HK-2 (cell line): ENCODE data around the gene NUMB.

ENCODE experiments used
- DNase-seq: peaks from one replicate; pipeline ENCODE4 v3.0.0-alpha.2; 2018; ENCODE audit not compliant: unreplicated experiment

Gene NUMB

GRCh38 chr14:73458183-73458976 is at the start of gene NUMB:
Gene NUMB, minus strand, starts transcription at chr14:73458546. Its CDS starts 102,795 bp downstream, at chr14:73355751.
- peak; percentile 97 for DNase-seq

GRCh38 chr14:73503648-73504047 is 45.3 kb upstream of the NUMB start:
- no peak for DNase-seq

DNA sequence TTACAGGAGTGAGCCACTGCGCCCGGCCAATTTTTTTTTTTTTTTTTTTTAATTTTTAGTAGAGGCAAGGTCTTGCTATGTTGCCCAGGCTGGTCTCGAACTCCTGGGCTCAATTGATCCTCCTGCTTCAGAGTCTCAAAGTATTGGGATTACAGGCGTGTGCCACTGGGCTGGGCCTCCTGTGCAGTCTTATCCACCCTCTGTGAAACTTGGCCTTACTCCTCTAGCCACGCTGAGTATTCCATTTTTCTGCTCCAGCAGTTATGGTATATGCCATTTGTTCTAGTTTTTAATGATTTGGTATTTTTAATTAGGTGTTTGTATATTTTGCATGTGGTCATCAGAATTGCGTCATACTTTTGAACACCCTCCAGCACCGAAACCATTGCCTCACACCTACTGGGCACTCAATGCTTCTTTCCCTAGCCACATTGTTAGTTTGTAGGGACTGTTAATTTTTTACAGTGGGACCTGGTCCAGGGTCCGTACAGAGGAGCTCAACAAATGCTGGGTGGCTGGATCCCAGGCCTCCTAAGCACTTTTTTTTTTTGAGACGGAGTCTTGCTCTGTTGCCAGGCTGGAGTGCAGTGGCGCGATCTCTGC is 43.8 kb upstream of the NUMB start:
- DNase-seq, result no peak

DNA sequence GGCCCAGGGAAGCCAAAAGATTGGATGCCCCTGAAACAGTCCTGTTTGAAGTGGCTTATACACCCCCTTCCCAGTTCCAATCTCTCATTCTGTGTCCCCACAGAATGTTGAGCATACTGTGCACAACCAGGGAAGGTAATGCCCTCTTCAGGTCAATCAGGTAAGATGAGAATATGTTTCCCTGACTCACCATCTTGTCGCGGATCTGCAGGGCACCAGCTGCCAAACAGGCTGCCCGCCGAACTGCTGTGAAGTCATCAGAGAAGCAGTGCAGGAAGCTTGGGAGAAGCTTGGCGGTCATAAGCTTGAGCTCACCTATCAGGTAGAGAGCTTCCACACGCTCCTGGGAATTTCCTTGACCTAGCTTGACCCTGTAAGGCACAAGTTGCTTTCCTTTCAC is 42.0 kb upstream of the NUMB start:
- DNase-seq, result peak; percentile 16

GRCh38 chr14:73494593-73494992 is 36.2 kb upstream of the NUMB start:
- no peak for DNase-seq

DNA sequence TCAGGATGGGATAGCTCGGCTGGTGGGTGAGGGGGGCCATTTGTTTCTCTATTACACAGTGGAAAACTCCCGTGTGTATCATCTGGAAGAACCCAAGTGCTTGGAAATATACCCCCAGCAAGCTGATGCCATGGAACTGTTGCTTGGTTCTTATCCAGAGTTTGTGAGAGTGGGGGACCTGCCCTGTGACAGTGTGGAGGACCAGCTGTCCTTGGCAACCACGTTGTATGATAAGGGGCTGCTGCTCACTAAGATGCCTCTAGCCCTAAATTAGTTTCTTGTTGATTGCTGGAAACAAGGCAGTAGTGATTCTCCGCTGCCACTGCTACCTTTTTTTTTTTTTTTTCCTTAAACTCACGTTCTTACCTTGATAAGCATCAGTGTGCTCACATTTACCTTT is 34.3 kb upstream of the NUMB start:
- DNase-seq, result no peak

GRCh38 chr14:73492043-73492552 is 33.8 kb upstream of the NUMB start:
- no peak for DNase-seq

- peak; percentile 77 for DNase-seq
These were observed 33.1 kb upstream of the NUMB start for GRCh38 chr14:73491256-73492042.

GRCh38 chr14:73489481-73490175 is 31.3 kb upstream of the NUMB start:
- no peak for DNase-seq

DNA sequence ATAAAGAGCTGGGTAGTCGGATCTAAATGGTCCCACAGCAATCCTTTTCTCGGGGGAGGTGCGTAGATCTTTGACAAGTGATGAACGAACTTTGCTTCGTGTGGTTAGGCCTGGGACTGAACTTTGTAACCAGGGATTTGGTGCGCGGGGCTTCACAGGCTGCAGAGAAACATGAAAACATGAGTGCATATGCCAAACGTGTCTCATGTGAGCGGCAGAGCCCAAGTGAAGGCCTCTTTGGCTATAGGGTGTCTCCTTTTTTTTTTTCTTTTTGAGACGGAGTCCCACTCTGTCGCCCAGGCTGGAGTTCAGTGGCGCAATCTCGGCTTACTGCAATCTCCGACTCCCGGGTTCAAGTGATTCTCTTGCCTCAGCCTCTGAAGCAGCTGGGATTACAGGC is 20.3 kb upstream of the NUMB start:
- DNase-seq, result no peak

DNA sequence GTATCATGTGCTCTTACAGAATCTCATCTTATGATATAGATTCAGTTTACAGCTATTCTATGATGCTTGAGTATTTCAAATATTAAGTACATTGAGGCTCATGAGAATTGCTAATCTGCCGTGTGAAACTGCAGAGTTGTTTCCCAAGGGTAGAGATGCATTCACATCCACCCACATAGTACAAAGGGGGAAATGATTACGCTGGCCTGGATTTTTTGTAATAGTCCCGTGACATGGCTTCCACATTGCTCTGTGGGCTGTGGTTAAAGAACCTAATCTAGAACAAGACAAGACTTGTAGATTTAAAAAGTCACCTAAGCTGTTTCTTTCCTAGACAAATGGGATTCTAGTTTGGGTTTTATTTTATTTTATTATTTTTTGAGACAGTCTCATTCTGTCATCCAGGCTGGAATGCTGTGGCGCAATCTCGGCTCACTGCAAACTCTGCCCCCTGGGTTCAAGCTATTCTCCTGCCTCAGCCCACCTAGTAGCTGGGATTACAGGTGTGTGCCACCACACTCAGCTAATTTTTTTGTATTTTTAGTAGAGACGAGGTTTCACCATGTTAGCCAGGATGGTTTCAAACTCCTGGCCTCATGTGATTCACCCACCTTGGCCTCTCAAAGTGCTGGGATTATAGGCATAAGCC is 19.4 kb upstream of the NUMB start:
- no peak for DNase-seq

DNA sequence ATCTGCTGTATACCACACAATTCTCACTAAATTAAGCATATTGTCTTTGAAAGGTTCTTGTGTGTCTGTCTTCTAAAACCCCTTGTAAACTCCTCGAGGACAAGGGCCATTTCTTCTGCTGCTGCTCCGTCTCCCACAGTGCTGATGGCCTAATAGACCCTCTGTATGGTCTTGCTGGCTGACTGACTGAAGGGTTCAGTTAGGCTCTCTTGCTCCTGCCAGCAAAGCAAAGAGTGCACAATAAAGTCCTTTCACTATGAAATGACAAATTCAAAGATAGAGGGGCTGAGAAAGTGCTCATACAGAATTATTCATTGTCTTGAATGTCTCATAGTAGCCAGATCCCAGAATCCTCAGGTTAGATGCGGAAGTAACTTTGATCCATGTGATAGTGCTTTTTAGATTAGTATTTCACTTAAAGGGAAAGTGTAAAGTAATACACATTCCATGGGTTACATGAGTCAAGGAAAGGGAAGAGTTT is 18.1 kb upstream of the NUMB start:
- no peak for DNase-seq

GRCh38 chr14:73474952-73475351 is 16.6 kb upstream of the NUMB start:
- no peak for DNase-seq

- DNase-seq, result no peak
These were observed 14.1 kb upstream of the NUMB start for GRCh38 chr14:73472185-73473114.

DNA sequence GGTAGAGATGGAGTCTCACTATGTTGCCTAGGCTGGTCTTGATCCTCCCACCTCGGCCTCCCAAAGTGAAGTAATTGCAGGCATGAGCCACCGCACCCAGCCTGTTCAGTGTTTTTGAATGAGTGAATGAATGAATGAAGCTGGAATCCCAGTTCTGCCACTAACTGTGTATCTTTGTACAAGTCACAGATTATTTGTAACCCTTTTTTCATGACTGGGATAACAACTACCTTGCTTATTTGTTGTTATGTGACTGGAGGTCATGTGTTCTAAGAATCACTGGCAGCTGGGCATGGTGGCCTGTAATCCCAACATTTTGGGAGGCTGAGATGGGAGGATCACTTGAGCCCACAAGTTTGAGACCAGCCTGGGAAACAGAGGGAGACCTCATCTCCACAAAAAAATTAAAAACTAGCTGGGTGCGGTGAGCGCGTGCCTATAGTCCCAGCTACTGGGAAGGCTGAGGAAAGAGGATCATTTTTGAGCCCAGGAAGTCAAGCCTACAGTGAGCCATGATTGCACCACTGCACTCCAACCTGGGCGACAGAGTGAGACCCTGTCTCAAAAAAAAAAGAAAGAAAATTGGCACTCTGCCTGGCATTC is 13.3 kb upstream of the NUMB start:
- DNase-seq, result no peak

- no peak for DNase-seq
These were observed 10.6 kb upstream of the NUMB start for GRCh38 chr14:73468828-73469375.

GRCh38 chr14:73467800-73468199 is 9.5 kb upstream of the NUMB start:
- no peak for DNase-seq

GRCh38 chr14:73467377-73467776 is 9.0 kb upstream of the NUMB start:
- no peak for DNase-seq

GRCh38 chr14:73466861-73467260 is 8.5 kb upstream of the NUMB start:
- no peak for DNase-seq
